Activated naive CD8-positive, alpha-beta T cell (primary cell): ENCODE data around the gene FADS6.

ENCODE experiments used
- H3K27ac Mint-ChIP-seq: one replicate; pipeline ENCODE4 v1.8.0; 2021; ENCODE audit warnings: mixed read lengths
- H3K27me3 Mint-ChIP-seq: one replicate; pipeline ENCODE4 v1.8.0; 2021; ENCODE audit warnings: mixed read lengths
- H3K36me3 Mint-ChIP-seq: one replicate; pipeline ENCODE4 v1.8.0; 2021; ENCODE audit warnings: mixed read lengths
- H3K4me1 Mint-ChIP-seq: one replicate; pipeline ENCODE4 v1.8.0; 2021; ENCODE audit warnings: low read depth, mixed read lengths
- H3K4me3 Mint-ChIP-seq: one replicate; pipeline ENCODE4 v1.8.0; 2021; ENCODE audit warnings: mild to moderate bottlenecking, mixed read lengths
- H3K9me3 Mint-ChIP-seq: one replicate; pipeline ENCODE4 v1.8.0; 2021; ENCODE audit warnings: low read depth, mixed read lengths

FADS6 gene, protein sequence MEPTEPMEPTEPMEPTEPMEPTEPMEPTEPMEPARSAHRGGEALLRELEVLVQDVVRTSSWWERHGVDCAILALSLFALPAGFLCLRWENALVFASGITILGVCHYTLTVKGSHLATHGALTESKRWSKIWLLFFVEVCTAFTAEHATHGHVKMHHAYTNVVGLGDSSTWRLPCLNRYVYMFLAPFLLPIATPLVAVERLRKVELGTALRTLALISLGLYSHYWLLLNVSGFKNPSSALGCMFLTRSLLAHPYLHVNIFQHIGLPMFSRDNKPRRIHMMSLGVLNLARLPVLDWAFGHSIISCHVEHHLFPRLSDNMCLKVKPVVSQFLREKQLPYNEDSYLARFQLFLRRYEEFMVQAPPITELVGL

GRCh38 chr17:74892974-74893911, at the start of gene FADS6:
Gene FADS6, minus strand, starts transcription at chr17:74893633. Its CDS starts 38 bp downstream, at chr17:74893595.
- no peak within 1 kb of the TSS for H3K27ac Mint-ChIP-seq
- peaks cover 4% of the 10 kb centered on the region for H3K4me1 Mint-ChIP-seq

DNA sequence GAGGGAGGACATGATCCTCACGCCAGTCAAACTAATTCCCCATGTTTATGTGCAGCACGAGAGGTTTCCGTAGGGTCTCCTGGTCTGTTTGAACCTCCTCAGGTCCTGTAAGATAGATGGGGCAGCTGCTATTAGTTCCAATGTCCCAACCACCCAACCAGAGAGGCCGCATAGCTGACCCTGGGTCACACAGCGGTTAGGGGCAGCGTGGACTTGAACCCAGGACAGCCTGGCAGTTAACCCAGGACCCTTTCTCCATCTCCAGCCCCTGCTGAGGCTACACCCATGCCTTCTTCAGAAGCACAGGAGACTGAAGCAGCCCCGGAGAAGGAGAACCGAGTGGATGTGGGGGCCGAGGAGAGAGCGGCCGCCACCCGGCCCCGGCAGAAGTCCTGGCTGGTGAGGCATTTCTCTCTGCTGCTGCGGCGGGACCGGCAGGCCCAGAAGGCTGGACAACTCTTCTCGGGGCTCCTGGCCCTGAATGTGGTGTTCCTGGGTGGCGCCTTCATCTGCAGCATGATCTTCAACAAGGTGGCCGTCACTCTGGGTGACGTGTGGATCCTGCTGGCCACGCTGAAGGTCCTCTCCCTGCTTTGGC, 47.8 kb upstream of the FADS6 start:
- Mint-ChIP-seq H3K9me3 (no peaks in the 10 kb centered on the region), H3K36me3 (no peaks in the 10 kb centered on the region), H3K27me3 (peaks cover 32% of the 10 kb centered on the region), H3K4me1 (peaks cover 2% of the 10 kb centered on the region), H3K27ac (no peak overlapping the region), H3K4me3 (no peak overlapping the region)

More at GRCh38 chr17:74892974-74893911, at the start of gene FADS6:
- no peaks in the 10 kb centered on the region for H3K36me3 Mint-ChIP-seq
- H3K9me3 Mint-ChIP-seq, result no peaks in the 10 kb centered on the region
- H3K4me3 Mint-ChIP-seq, result peak within 1 kb of the TSS; percentile 89
- peaks cover 24% of the 10 kb centered on the region for H3K27me3 Mint-ChIP-seq

DNA sequence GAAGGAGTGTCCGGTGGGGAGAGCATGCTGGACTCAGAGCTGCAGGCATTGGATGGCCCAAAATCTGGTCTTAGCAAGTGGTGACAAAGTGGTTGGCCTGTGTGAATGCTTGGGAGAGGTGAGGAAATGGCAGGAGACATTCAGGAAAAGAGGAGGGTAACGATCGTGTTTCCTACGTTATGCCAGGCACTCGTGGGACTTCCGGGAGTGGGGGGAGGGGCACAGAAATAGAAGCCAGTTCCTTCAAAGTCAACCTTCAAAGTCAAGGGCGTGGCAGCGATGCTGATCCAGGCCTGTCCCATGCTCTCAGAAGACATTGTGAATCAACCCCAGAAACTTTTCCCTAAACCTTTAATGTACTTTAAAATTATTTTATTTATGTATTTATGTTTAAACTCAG, 46.1 kb upstream of the FADS6 start:
- Mint-ChIP-seq H3K36me3 (no peaks in the 10 kb centered on the region), H3K9me3 (no peaks in the 10 kb centered on the region), H3K4me1 (peaks cover 2% of the 10 kb centered on the region), H3K27ac (no peak overlapping the region), H3K4me3 (no peak overlapping the region), H3K27me3 (peaks cover 33% of the 10 kb centered on the region)

DNA sequence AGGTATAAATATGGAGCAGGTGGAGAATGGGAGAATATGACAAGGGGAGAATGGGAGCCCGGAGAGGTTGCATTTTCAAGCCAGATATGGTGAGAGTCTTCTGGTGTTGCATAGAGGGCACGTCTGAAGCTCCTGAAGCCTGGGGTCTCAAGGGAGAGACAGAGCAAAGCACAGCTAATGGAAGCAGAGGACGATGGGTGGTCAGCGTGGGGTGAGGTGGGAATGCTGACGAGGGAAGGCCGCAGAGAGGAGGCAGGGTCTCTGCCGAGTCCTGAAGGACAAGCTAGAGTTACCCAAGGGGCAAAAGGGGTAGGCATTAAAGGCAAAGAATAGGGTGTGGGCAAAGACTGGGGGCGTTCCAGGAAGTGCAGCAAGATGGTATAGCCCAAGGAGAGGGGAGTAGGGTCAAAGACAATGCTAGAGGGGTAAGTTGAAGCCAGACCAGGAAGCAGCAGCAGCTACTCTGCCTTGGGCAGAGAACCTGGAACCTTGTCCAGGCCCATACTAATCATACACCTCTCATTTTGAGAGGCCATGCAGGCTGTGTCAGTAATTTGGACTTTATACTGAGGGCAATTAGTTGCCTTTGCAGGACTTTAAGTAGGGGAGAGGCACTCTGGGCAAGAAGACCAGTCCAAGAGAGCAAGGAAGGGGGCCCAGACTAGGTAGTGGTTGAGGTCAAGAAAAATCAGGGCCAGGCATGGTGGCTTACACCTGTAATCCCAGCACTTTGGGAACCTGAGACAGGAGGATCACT, 44.9 kb upstream of the FADS6 start:
- Mint-ChIP-seq H3K36me3 (no peaks in the 10 kb centered on the region), H3K4me3 (no peak overlapping the region)

GRCh38 chr17:74937064-74938051, 43.9 kb upstream of the FADS6 start:
- Mint-ChIP-seq H3K9me3 (no peaks in the 10 kb centered on the region), H3K27me3 (peaks cover 33% of the 10 kb centered on the region), H3K4me1 (peaks cover 2% of the 10 kb centered on the region), H3K36me3 (no peaks in the 10 kb centered on the region), H3K4me3 (no peak overlapping the region), H3K27ac (no peak overlapping the region)

More for the DNA sequence above, 44.9 kb upstream of the FADS6 start:
- H3K4me1 Mint-ChIP-seq, result peaks cover 2% of the 10 kb centered on the region
- no peak overlapping the region for H3K27ac Mint-ChIP-seq
- H3K27me3 Mint-ChIP-seq, result peaks cover 36% of the 10 kb centered on the region
- no peaks in the 10 kb centered on the region for H3K9me3 Mint-ChIP-seq

GRCh38 chr17:74936470-74936799, 43.0 kb upstream of the FADS6 start:
- Mint-ChIP-seq H3K36me3 (no peaks in the 10 kb centered on the region), H3K27me3 (peaks cover 29% of the 10 kb centered on the region), H3K9me3 (no peaks in the 10 kb centered on the region), H3K4me3 (no peak overlapping the region), H3K4me1 (peaks cover 2% of the 10 kb centered on the region), H3K27ac (no peak overlapping the region)

DNA sequence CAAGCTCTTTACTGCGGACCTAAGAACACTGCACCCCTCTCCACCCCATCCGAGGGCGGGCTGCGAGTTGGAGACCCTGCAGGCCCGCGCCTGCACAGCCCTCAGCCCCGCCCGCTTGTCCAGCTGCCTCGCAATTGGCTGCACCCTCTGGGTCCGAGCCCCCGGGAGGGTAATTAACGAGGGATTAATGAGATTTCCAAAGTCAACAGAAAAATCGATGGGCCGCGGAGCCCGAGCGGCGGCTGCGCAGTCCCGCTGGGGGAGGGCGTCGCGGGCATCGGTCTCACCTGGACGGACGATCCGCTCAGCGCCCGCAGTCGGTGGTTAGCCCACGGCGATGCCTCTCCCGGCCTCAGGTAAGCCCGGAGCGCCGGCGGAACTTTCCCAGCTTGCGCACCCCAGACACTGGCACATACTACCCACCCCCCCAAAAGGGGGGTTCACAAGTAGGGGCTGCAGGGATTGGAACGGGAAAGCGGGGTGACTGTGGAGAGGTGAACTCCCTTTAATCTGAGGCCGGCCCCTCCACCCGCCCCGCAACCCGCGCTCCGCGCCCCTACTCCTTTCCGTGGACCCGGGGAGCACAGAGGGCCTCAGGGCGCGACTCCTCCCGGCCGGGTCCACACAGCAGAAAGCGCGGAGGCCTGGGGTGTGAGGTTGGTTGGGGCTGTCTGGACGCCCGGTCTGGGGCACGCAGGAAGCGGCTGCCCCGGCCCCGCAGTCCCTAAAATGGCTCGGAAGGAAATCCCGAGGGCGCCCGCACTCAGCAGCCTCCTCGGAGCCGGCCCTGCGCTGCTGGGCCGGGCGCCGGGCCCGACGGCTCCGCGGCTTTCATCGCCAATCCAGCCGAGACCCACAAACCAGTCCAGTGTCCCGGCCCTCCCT, 42.4 kb upstream of the FADS6 start, which contains the start of gene OTOP3:
Gene OTOP3 (plus strand): TSS at position 314 of the 885 bp plus-strand sequence. CDS start 24 bp downstream, at position 338.
- peaks cover 2% of the 10 kb centered on the region for H3K4me1 Mint-ChIP-seq
- H3K27me3 Mint-ChIP-seq, result peaks cover 29% of the 10 kb centered on the region
- no peaks in the 10 kb centered on the region for H3K9me3 Mint-ChIP-seq
- H3K4me3 Mint-ChIP-seq, result peak within 1 kb of the TSS; percentile 27
- H3K27ac Mint-ChIP-seq, result no peak within 1 kb of the TSS
- H3K36me3 Mint-ChIP-seq, result no peaks in the 10 kb centered on the region

DNA sequence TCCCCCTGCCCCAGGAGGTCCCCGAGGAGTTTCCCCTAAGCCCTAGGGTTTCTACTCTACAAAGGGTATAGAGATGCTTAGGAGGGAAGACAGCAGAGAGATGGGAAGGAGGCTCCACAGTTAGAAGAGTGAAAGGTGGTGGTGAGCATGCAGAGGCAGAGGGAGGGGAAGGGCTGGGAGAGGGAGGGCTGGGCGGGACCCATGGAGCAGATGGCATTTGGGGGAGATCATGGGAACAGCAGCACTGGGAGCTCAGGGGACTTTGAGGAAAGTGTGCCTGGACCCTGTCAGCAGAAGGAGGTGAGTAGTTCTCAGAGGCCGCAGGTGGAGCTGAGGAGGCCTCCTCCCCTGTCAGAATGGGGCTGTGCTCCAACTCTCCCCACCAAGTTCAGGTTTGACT, 41.6 kb upstream of the FADS6 start:
- no peaks in the 10 kb centered on the region for H3K36me3 Mint-ChIP-seq
- peaks cover 2% of the 10 kb centered on the region for H3K4me1 Mint-ChIP-seq
- H3K9me3 Mint-ChIP-seq, result no peaks in the 10 kb centered on the region
- peaks cover 33% of the 10 kb centered on the region for H3K27me3 Mint-ChIP-seq
- peak overlapping the region; percentile 27 for H3K4me3 Mint-ChIP-seq
- H3K27ac Mint-ChIP-seq, result no peak overlapping the region

DNA sequence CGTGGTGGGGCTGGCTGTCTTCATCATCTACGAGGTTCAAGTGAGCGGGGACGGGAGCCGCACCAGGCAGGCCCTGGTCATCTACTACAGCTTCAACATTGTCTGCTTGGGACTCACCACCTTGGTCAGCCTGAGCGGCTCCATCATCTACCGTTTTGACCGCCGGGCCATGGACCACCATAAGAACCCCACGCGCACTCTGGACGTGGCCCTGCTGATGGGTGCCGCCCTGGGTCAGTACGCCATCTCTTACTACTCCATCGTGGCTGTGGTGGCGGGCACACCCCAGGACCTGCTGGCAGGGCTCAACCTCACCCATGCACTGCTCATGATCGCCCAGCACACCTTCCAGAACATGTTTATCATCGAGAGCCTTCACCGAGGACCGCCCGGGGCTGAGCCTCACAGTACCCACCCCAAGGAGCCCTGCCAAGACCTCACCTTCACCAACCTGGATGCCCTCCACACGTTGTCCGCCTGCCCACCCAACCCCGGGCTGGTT, 37.2 kb upstream of the FADS6 start:
- no peak overlapping the region for H3K4me3 Mint-ChIP-seq

DNA sequence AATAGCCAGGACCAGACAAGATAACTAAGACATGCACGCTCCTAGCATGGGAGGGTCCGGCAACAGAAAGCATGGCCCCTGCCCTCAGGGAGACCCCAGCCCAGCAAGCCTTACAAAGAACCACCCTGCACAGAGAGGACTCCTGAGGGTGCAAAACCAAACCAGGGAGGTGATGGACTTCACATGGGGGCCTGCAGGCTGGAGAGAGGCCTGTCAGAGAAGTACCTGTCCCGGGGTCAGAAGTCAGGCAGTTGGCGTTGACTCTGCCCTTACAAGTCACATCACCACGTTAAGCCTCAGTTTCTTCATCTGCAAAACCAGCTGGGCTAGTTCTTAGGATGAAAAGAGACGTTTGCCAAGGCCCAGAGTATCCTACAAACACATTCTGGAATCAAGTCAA, 35.4 kb upstream of the FADS6 start:
- H3K27ac Mint-ChIP-seq, result no peak overlapping the region
- H3K36me3 Mint-ChIP-seq, result no peaks in the 10 kb centered on the region
- H3K27me3 Mint-ChIP-seq, result peaks cover 26% of the 10 kb centered on the region
- H3K4me3 Mint-ChIP-seq, result no peak overlapping the region
- no peaks in the 10 kb centered on the region for H3K9me3 Mint-ChIP-seq
- H3K4me1 Mint-ChIP-seq, result peaks cover 4% of the 10 kb centered on the region

More for the DNA sequence above, 37.2 kb upstream of the FADS6 start:
- Mint-ChIP-seq H3K9me3 (no peaks in the 10 kb centered on the region), H3K36me3 (no peaks in the 10 kb centered on the region), H3K4me1 (no peaks in the 10 kb centered on the region), H3K27me3 (peaks cover 23% of the 10 kb centered on the region), H3K27ac (no peak overlapping the region)

GRCh38 chr17:74925242-74925641, 31.8 kb upstream of the FADS6 start:
- H3K4me1 Mint-ChIP-seq, result peaks cover 4% of the 10 kb centered on the region
- peaks cover 22% of the 10 kb centered on the region for H3K27me3 Mint-ChIP-seq

GRCh38 chr17:74924250-74924948, 31.0 kb upstream of the FADS6 start, which contains the start of gene OTOP2:
Gene OTOP2, plus strand, starts transcription at chr17:74924273. Its CDS starts 360 bp downstream, at chr17:74924633.
- no peaks in the 10 kb centered on the region for H3K9me3 Mint-ChIP-seq

More at GRCh38 chr17:74925242-74925641, 31.8 kb upstream of the FADS6 start:
- Mint-ChIP-seq H3K9me3 (no peaks in the 10 kb centered on the region), H3K36me3 (no peaks in the 10 kb centered on the region), H3K27ac (no peak overlapping the region), H3K4me3 (no peak overlapping the region)

More at GRCh38 chr17:74924250-74924948, 31.0 kb upstream of the FADS6 start, which contains the start of gene OTOP2:
- H3K27ac Mint-ChIP-seq, result no peak within 1 kb of the TSS
- peaks cover 4% of the 10 kb centered on the region for H3K4me1 Mint-ChIP-seq
- peak within 1 kb of the TSS; percentile 58 for H3K4me3 Mint-ChIP-seq
- no peaks in the 10 kb centered on the region for H3K36me3 Mint-ChIP-seq
- H3K27me3 Mint-ChIP-seq, result peaks cover 22% of the 10 kb centered on the region
